Keratinocyte (primary cell): ENCODE measurements around the gene RABL6. TPM values are rescaled to one million over a fixed set of nuclear protein-coding genes. Genes with fewer than 3 reads are reported as not detected.

Experiments
- DNase-seq: peaks from one replicate; pipeline ENCODE4 v3.0.0-alpha.2; 2011; ENCODE audit warnings: low read depth, missing footprints, low spot score
- FAIRE-seq: peaks from 2 replicates; lab custom pipeline; 2011; peaks lifted over from hg19 to GRCh38; lab: Jason Lieb, UNC
- H2AFZ ChIP-seq: 2 replicates; pipeline ENCODE4 v1.6.0; 2012; ENCODE audit warnings: low read length, control low read depth, inconsistent platforms; ENCODE audit not compliant: control insufficient read depth
- H3K27ac ChIP-seq: 2 replicates; pipeline ENCODE4 v1.5.1; 2011; ENCODE audit warnings: low read length; ENCODE audit not compliant: control insufficient read depth, insufficient read depth
- H3K27me3 ChIP-seq: 3 replicates; pipeline ENCODE4 v1.6.0; 2011; ENCODE audit warnings: low read length; ENCODE audit not compliant: control insufficient read depth, insufficient read depth; ENCODE audit errors: extremely low read depth
- H3K36me3 ChIP-seq, 2 experiments: 2 replicates in 1 of 2; 3 replicates in 1 of 2; pipeline ENCODE4 v1.5.1; 2011; ENCODE audit warnings: low read length in 2 of 2, mild to moderate bottlenecking in 1 of 2; ENCODE audit not compliant: control insufficient read depth in 2 of 2, insufficient read depth in 2 of 2; ENCODE audit errors: extremely low read depth in 1 of 2
- H3K4me1 ChIP-seq: 3 replicates; pipeline ENCODE4 v1.5.1; 2011; ENCODE audit warnings: low read length; ENCODE audit not compliant: control insufficient read depth, insufficient read depth; ENCODE audit errors: extremely low read depth
- H3K4me2 ChIP-seq: 3 replicates; pipeline ENCODE4 v1.6.0; 2011; ENCODE audit warnings: low read depth, low read length; ENCODE audit not compliant: control insufficient read depth, insufficient read depth; ENCODE audit errors: extremely low read depth
- H3K4me3 ChIP-seq, 3 experiments: fragments of 200-600 bp in 1 of 3; sonication (generic) in 1 of 3; 2 replicates in 2 of 3; 3 replicates in 1 of 3; pipeline ENCODE4 v1.5.1; 2011 to 2016; ENCODE audit warnings: low read length in 3 of 3, mild to moderate bottlenecking in 3 of 3, control low read depth in 2 of 3, inconsistent platforms in 1 of 3, low read depth in 1 of 3, mixed read lengths in 1 of 3, mixed run types in 1 of 3, moderate library complexity in 1 of 3; ENCODE audit not compliant: control insufficient read depth in 2 of 3, insufficient read depth in 2 of 3; ENCODE audit errors: extremely low read depth in 1 of 3
- H3K79me2 ChIP-seq: 2 replicates; pipeline ENCODE4 v1.6.0; 2012; ENCODE audit warnings: low read length; ENCODE audit not compliant: control insufficient read depth, insufficient read depth
- H3K9ac ChIP-seq: 3 replicates; pipeline ENCODE4 v1.6.0; 2011; ENCODE audit warnings: low read length; ENCODE audit not compliant: control insufficient read depth, insufficient read depth; ENCODE audit errors: extremely low read depth
- H3K9me1 ChIP-seq: 3 replicates; pipeline ENCODE4 v1.6.0; 2011; ENCODE audit warnings: low read length; ENCODE audit not compliant: control insufficient read depth, insufficient read depth; ENCODE audit errors: extremely low read depth
- H3K9me3 ChIP-seq: 2 replicates; pipeline ENCODE4 v1.5.1; 2012; ENCODE audit warnings: low read depth, low read length; ENCODE audit not compliant: control insufficient read depth
- H4K20me1 ChIP-seq: 3 replicates; pipeline ENCODE4 v1.6.0; 2011; ENCODE audit warnings: low read length; ENCODE audit not compliant: control insufficient read depth, insufficient read depth; ENCODE audit errors: extremely low read depth
- EZH2 ChIP-seq: IDR thresholded peaks from one replicate; pipeline ENCODE4 v1.6.1; 2012; ENCODE audit warnings: inconsistent platforms, mild to moderate bottlenecking, low read length, moderate library complexity
- dilution Hi-C: fragments of 300-500 bp; cut with MboI; formaldehyde crosslinking; loops from one replicate; pipeline ENCODE4 v1.7.0; 2020; ENCODE audit warnings: low sequenced_read_pairs; ENCODE audit not compliant: extremely low pct_ligation_motif_present
- polyA plus RNA-seq, 5 experiments: library from polyadenylated mRNA; depleted of rRNA in 3 of 5; stranded (reverse) in 3 of 5; stranded (forward) in 1 of 5; unstranded in 1 of 5; fragments of >200 nt; gene quantifications; 1 replicate in 1 of 5; 2 replicates in 3 of 5; 3 replicates in 1 of 5; pipeline versions ENCODE4 v1.2.1 to v1.2.3, GENCODE V29; 2011 to 2012; ENCODE audit warnings: missing spikeins in 2 of 5, low read depth in 1 of 5, low replicate concordance in 1 of 5
- small RNA-seq, 3 experiments: library from RNA; depleted of rRNA; stranded (forward); fragments of <200 nt; gene quantifications; one replicate each; pipeline ENCODE3, GENCODE V24; 2012; ENCODE audit warnings: low read depth in 3 of 3, low replicate concordance in 1 of 3; ENCODE audit not compliant: insufficient read length in 3 of 3
- TF ChIP-seq, protein P1 (sequence below), 3 experiments: IDR thresholded peaks in 1 of 3; conservative IDR thresholded peaks in 1 of 3; optimal IDR thresholded peaks in 1 of 3; 2 replicates in 2 of 3; 3 replicates in 1 of 3; pipeline versions ENCODE3 to v1.5.1; 2011; ENCODE audit warnings: low read length in 3 of 3, mild to moderate bottlenecking in 3 of 3, moderate library complexity in 2 of 3, control low read depth in 1 of 3, inconsistent platforms in 1 of 3; ENCODE audit not compliant: insufficient read depth in 2 of 3; ENCODE audit errors: extremely low read depth in 1 of 3

RABL6 gene
- polyA plus RNA-seq, 1 donor (not counting 4 experiments of a cell fraction or from before 2014, with no cell fraction given), result 46.3 TPM

- no peak for FAIRE-seq
- Histone ChIP-seq H3K9me1 (no peaks in the 10 kb centered on the region), H3K9me3 (no peaks in the 10 kb centered on the region), H3K9ac (no peak overlapping the region), H3K4me2 (no peak overlapping the region), H4K20me1 (no peaks in the 10 kb centered on the region), H3K36me3 (peaks cover 9 to 12% of the 10 kb centered on the region in 2 experiments), H3K79me2 (peaks cover 83% of the 10 kb centered on the region), H3K27me3 (no peaks in the 10 kb centered on the region), H3K4me1 (peaks cover 7% of the 10 kb centered on the region), H2AFZ (no peak overlapping the region), H3K4me3 (no peak overlapping the region), H3K27ac (no peak overlapping the region)
- dilution Hi-C loops, result no loop called here
- no peak for DNase-seq
- no peak for TF ChIP-seq EZH2
- TF ChIP-seq, protein P1, sequence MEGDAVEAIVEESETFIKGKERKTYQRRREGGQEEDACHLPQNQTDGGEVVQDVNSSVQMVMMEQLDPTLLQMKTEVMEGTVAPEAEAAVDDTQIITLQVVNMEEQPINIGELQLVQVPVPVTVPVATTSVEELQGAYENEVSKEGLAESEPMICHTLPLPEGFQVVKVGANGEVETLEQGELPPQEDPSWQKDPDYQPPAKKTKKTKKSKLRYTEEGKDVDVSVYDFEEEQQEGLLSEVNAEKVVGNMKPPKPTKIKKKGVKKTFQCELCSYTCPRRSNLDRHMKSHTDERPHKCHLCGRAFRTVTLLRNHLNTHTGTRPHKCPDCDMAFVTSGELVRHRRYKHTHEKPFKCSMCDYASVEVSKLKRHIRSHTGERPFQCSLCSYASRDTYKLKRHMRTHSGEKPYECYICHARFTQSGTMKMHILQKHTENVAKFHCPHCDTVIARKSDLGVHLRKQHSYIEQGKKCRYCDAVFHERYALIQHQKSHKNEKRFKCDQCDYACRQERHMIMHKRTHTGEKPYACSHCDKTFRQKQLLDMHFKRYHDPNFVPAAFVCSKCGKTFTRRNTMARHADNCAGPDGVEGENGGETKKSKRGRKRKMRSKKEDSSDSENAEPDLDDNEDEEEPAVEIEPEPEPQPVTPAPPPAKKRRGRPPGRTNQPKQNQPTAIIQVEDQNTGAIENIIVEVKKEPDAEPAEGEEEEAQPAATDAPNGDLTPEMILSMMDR (optimal IDR thresholded peaks at IDR 0.05 in 1 of 3, IDR thresholded peaks at IDR 0.05 in 1 of 3, conservative IDR thresholded peaks at IDR 0.05 in 1 of 3; ENCODE audit: extremely low read depth in 1 of 3, insufficient read depth in 2 of 3, low read length in 3 of 3), result no peak
Measured at GRCh38 chr9:136890661-136891060, 82.9 kb downstream of the RABL6 start.

Small RNA genes lying within 50 kb of the gene (small RNA-seq; reads per million reads assigned to genes)
- gene AL355987.2 (0 reads per million in 3 experiments), gene ATP6V1G1P3 (0 reads per million in 3 experiments), gene MIR4292 (0 reads per million in 3 experiments), gene MIR4479 (0 reads per million in 3 experiments)

Other genes with a start within 250 kb of the RABL6 start
- gene EGFL7, start 145.0 kb upstream of the RABL6 start, polyA plus RNA-seq, result 4.2 to 10.5 TPM (median 6.2 TPM) in 3 replicates
- 26.5 to 35.5 TPM (median 34.7 TPM) in 3 replicates for gene AGPAT2, start 120.5 kb upstream of the RABL6 start, polyA plus RNA-seq
- 0.03 to 0.26 TPM in 2 of 3 replicates, not detected in the other for gene DIPK1B, start 95.4 kb upstream of the RABL6 start, polyA plus RNA-seq
- not detected in 3 replicates for gene LCN10, start 65.0 kb upstream of the RABL6 start, polyA plus RNA-seq
- not detected in 3 replicates for gene LCN6, start 59.4 kb upstream of the RABL6 start, polyA plus RNA-seq
- gene LCN8, start 49.7 kb upstream of the RABL6 start, polyA plus RNA-seq, result not detected in 3 replicates
- gene LCN15, start 43.4 kb upstream of the RABL6 start, polyA plus RNA-seq, result not detected in 3 replicates
- gene TMEM141, start 16.6 kb upstream of the RABL6 start, polyA plus RNA-seq, result 85.5 to 118 TPM (median 99.9 TPM) in 3 replicates
- 0.03 to 0.08 TPM (median 0.06 TPM) in 3 replicates for gene CCDC183, start 11.6 kb upstream of the RABL6 start, polyA plus RNA-seq
- 0.10 to 0.21 TPM (median 0.12 TPM) in 3 replicates for gene AJM1, start 34.5 kb downstream of the RABL6 start, polyA plus RNA-seq
- gene PHPT1, start 41.5 kb downstream of the RABL6 start, polyA plus RNA-seq, result 68.8 to 113 TPM (median 97.9 TPM) in 3 replicates
- gene MAMDC4, start 44.4 kb downstream of the RABL6 start, polyA plus RNA-seq, result 0.49 to 0.82 TPM (median 0.62 TPM) in 3 replicates
- 329 to 354 TPM (median 343 TPM) in 3 replicates for gene EDF1, start 58.4 kb downstream of the RABL6 start, polyA plus RNA-seq
- 9.9 to 12.9 TPM (median 10.6 TPM) in 3 replicates for gene TRAF2, start 78.6 kb downstream of the RABL6 start, polyA plus RNA-seq
- 23.0 to 47.2 TPM (median 34.5 TPM) in 3 replicates for gene FBXW5, start 136.8 kb downstream of the RABL6 start, polyA plus RNA-seq
- gene C8G, start 137.3 kb downstream of the RABL6 start, polyA plus RNA-seq, result 0.24 to 0.72 TPM (median 0.32 TPM) in 3 replicates
- 0.22 TPM in 1 of 3 replicates, not detected in the others for gene LCN12, start 144.3 kb downstream of the RABL6 start, polyA plus RNA-seq
- not detected in 3 replicates for gene PTGDS, start 169.6 kb downstream of the RABL6 start, polyA plus RNA-seq
- gene LCNL1, start 175.0 kb downstream of the RABL6 start, polyA plus RNA-seq, result not detected in 3 replicates
- 11.2 to 14.6 TPM (median 13.6 TPM) in 3 replicates for gene PAXX, start 184.5 kb downstream of the RABL6 start, polyA plus RNA-seq
- 5.5 to 36.0 TPM (median 9.4 TPM) in 3 replicates for gene CLIC3, start 188.6 kb downstream of the RABL6 start, polyA plus RNA-seq
- gene ABCA2, start 220.3 kb downstream of the RABL6 start, polyA plus RNA-seq, result 1.3 to 4.2 TPM (median 1.4 TPM) in 3 replicates
- gene FUT7, start 224.1 kb downstream of the RABL6 start, polyA plus RNA-seq, result not detected in 3 replicates
- 9.8 to 23.8 TPM (median 10.6 TPM) in 3 replicates for gene NPDC1, start 238.2 kb downstream of the RABL6 start, polyA plus RNA-seq
- 0.52 to 1.3 TPM (median 0.65 TPM) in 3 replicates for gene ENTPD2, start 246.1 kb downstream of the RABL6 start, polyA plus RNA-seq